HepG2 (cell line): ENCODE results near the gene SLC13A3. TPM values are rescaled to one million over a fixed set of nuclear protein-coding genes. Genes with fewer than 3 reads are reported as not detected.
A peak's percentile ranks its signal among the peaks of the same experiment; 100 is the strongest.

Experiments used
- ATAC-seq: fragments of 200-7000 bp; cut with Tn5 transposase; 3 replicates; pipeline ENCODE4 v1.9.1; 2020; ENCODE audit warnings: mild to moderate bottlenecking, moderate library complexity
- BruUV-seq: library from RNA; stranded (reverse); fragments of 400-500 nt; replicated peaks from 2 replicates; lab custom pipeline; 2021; lab: Mats Ljungman, UMichigan
- CTCF ChIA-PET: fragments of 300-600 bp; formaldehyde crosslinking; extraction: SDS; loops from one replicate; lab custom pipeline; 2021; ENCODE audit warnings: low total read pairs, inconsistent platforms, low intra/inter-chr PET ratio; lab: Yijun Ruan, JAX
- POLR2A ChIA-PET: fragments of 350-600 bp; sonication (Branson Sonifier 250); formaldehyde crosslinking; loops from one replicate; lab custom pipeline; 2020; ENCODE audit warnings: antibody characterized with exemption, inconsistent platforms; lab: Yijun Ruan, JAX
- DNase-seq: peaks from one replicate; pipeline ENCODE4 v3.0.0-alpha.2; 2015; ENCODE audit warnings: low spot score
- FAIRE-seq: peaks from 3 replicates; lab custom pipeline; 2011; peaks lifted over from hg19 to GRCh38; lab: Jason Lieb, UNC
- H2AFZ ChIP-seq: one replicate; pipeline ENCODE4 v1.6.1; 2011; ENCODE audit warnings: low read length, inconsistent platforms
- H3K27ac ChIP-seq: fragments of 300-600 bp; 3 replicates; pipeline ENCODE4 v1.8.0; 2011; ENCODE audit warnings: mixed run types, mild to moderate bottlenecking, mixed read lengths, low read length, inconsistent platforms; ENCODE audit not compliant: insufficient read depth; ENCODE audit errors: extremely low read length
- H3K27me3 ChIP-seq, 2 experiments: fragments of 200-600 bp in 1 of 2; 2 replicates in 1 of 2; 3 replicates in 1 of 2; pipeline versions ENCODE4 v1.6.0 to v1.8.0; 2011; ENCODE audit warnings: low read length in 2 of 2, mild to moderate bottlenecking in 2 of 2, moderate library complexity in 2 of 2, inconsistent platforms in 1 of 2; ENCODE audit not compliant: insufficient read depth in 2 of 2, control insufficient read depth in 1 of 2
- H3K36me3 ChIP-seq, 2 experiments: fragments of 200-600 bp in 1 of 2; replicated peaks in 1 of 2; 2 replicates in 1 of 2; 3 replicates in 1 of 2; pipeline versions ENCODE4 v1.5.1 to v1.8.0; 2011; ENCODE audit warnings: low read length in 2 of 2, inconsistent platforms in 1 of 2; ENCODE audit not compliant: insufficient read depth in 2 of 2, control insufficient read depth in 1 of 2
- H3K4me1 ChIP-seq: 2 replicates; pipeline ENCODE4 v1.5.1; 2012; ENCODE audit warnings: low read length, inconsistent platforms; ENCODE audit not compliant: insufficient read depth
- H3K4me2 ChIP-seq: 2 replicates; pipeline ENCODE4 v1.6.0; 2011; ENCODE audit warnings: low read depth, low read length, inconsistent platforms
- H3K4me3 ChIP-seq, 3 experiments: fragments of 200-600 bp in 1 of 3; sonication (generic), shearing (Covaris generic) in 1 of 3; replicated peaks in 1 of 3; 2 replicates each; pipeline ENCODE4 v1.5.1; 2011 to 2016; ENCODE audit warnings: low read length in 3 of 3, inconsistent platforms in 2 of 3, low read depth in 2 of 3, mild to moderate bottlenecking in 2 of 3, control low read depth in 1 of 3, mixed read lengths in 1 of 3; ENCODE audit not compliant: insufficient read depth in 1 of 3
- H3K79me2 ChIP-seq: one replicate; pipeline ENCODE4 v1.6.1; 2011; ENCODE audit warnings: low read length, inconsistent platforms; ENCODE audit not compliant: insufficient read depth
- H3K9ac ChIP-seq: 2 replicates; pipeline ENCODE4 v1.6.0; 2011; ENCODE audit warnings: mild to moderate bottlenecking, low read depth, low read length, inconsistent platforms; ENCODE audit not compliant: insufficient read depth
- H3K9me3 ChIP-seq: 2 replicates; pipeline ENCODE4 v1.5.1; 2012; ENCODE audit warnings: mild to moderate bottlenecking, low read length
- H4K20me1 ChIP-seq: 2 replicates; pipeline ENCODE4 v1.6.0; 2011; ENCODE audit warnings: inconsistent platforms, mild to moderate bottlenecking, low read length, moderate library complexity; ENCODE audit not compliant: insufficient read depth
- AGO2 ChIP-seq: fragments of 200-400 bp; formaldehyde crosslinking; optimal IDR thresholded peaks from 2 replicates; pipeline ENCODE3; 2017; ENCODE audit warnings: mild to moderate bottlenecking, low read depth, low read length, moderate library complexity
- DPF2 ChIP-seq: sonication (generic); formaldehyde crosslinking; IDR thresholded peaks from 2 replicates; pipeline ENCODE4 v1.4.0; 2020; ENCODE audit warnings: mild to moderate bottlenecking, low read depth, missing genetic modification reagents, borderline replicate concordance
- FOXO4 ChIP-seq: sonication (generic); formaldehyde crosslinking; conservative IDR thresholded peaks from 2 replicates; pipeline ENCODE4 v1.8.1; 2023; ENCODE audit warnings: missing genetic modification reagents
- HMGXB4 ChIP-seq, 2 experiments: sonication (generic) in 1 of 2; formaldehyde crosslinking in 1 of 2; IDR thresholded peaks; 2 replicates each; pipeline versions ENCODE4 v1.4.0 to v1.6.1; 2018 to 2020; ENCODE audit warnings: missing genetic modification reagents in 2 of 2, borderline replicate concordance in 1 of 2, low read depth in 1 of 2, mild to moderate bottlenecking in 1 of 2, missing biosample characterization in 1 of 2
- MEIS1 ChIP-seq: sonication (generic); formaldehyde crosslinking; IDR thresholded peaks from 2 replicates; pipeline ENCODE4 v1.9.0; 2021; ENCODE audit warnings: mild to moderate bottlenecking, missing genetic modification reagents, moderate library complexity, borderline replicate concordance
- PRMT3 ChIP-seq: sonication (generic); formaldehyde crosslinking; IDR thresholded peaks from 2 replicates; pipeline ENCODE4 v1.8.1; 2022; ENCODE audit warnings: low read depth, mild to moderate bottlenecking, moderate library complexity, missing genetic modification reagents, borderline replicate concordance
- SMAD3 ChIP-seq: sonication (generic); formaldehyde crosslinking; IDR thresholded peaks from 2 replicates; pipeline ENCODE4 v1.4.0; 2020; ENCODE audit warnings: missing genetic modification reagents
- ZNF383 ChIP-seq: sonication (generic); formaldehyde crosslinking; IDR thresholded peaks from 2 replicates; pipeline ENCODE4 v1.4.0; 2020; ENCODE audit warnings: missing genetic modification reagents, mild to moderate bottlenecking, borderline replicate concordance
- ZNF674 ChIP-seq: sonication (generic); formaldehyde crosslinking; IDR thresholded peaks from 2 replicates; pipeline ENCODE4 v1.5.0; 2020; ENCODE audit warnings: low read depth, mild to moderate bottlenecking, missing genetic modification reagents
- ZNF687 ChIP-seq: sonication (generic); formaldehyde crosslinking; IDR thresholded peaks from 2 replicates; pipeline ENCODE4 v1.5.1; 2020; ENCODE audit warnings: mild to moderate bottlenecking, missing genetic modification reagents, moderate library complexity
- ZNF740 ChIP-seq: sonication (generic); formaldehyde crosslinking; IDR thresholded peaks from 2 replicates; pipeline ENCODE4 v1.4.0; 2020; ENCODE audit warnings: missing genetic modification reagents
- ZNF891 ChIP-seq: sonication (generic); formaldehyde crosslinking; IDR thresholded peaks from 2 replicates; pipeline ENCODE4 v1.5.0; 2020; ENCODE audit warnings: mild to moderate bottlenecking, missing genetic modification reagents
- WGBS: methylation state at CpG from one replicate; pipeline ENCODE4 v1.1.6; 2017; ENCODE audit warnings: low lambda C conversion rate; 5-methylcytosine and 5-hydroxymethylcytosine counted together
- in situ Hi-C: cut with HindIII; loops from 2 replicates; pipeline ENCODE4 v1.10.0; 2017; ENCODE audit warnings: low pct_unique_long_range_greater_than_20kb; ENCODE audit not compliant: extremely low pct_ligation_motif_present
- intact Hi-C: fragments of 100-400 bp; cut with micrococcal nuclease; formaldehyde crosslinking; loops from one replicate; pipeline ENCODE4 v1.10.0; 2022; ENCODE audit not compliant: unreplicated experiment
- polyA plus RNA-seq, 8 experiments: library from polyadenylated mRNA; depleted of rRNA in 3 of 8; stranded (reverse) in 7 of 8; unstranded in 1 of 8; fragments of >200 nt; fragmentation: Illumina TruSeq in 4 of 8; extraction: Trizol in 4 of 8; gene quantifications; 2 replicates each; pipeline versions ENCODE4 v1.2.1 to v1.2.3, GENCODE V29; 2011 to 2016; ENCODE audit warnings: low read depth in 4 of 8, missing spikeins in 1 of 8, mixed read lengths in 1 of 8; ENCODE audit not compliant: insufficient read depth in 1 of 8
- total RNA-seq, 5 experiments: library from RNA; depleted of rRNA; stranded (reverse); fragments of >200 nt; fragmentation: Illumina TruSeq; extraction: Trizol; gene quantifications; 2 replicates each; pipeline ENCODE4 v1.2.3, GENCODE V29; 2016; ENCODE audit warnings: low read depth in 1 of 5
- TF ChIP-seq, protein P1 (sequence below): sonication (generic); formaldehyde crosslinking; IDR thresholded peaks from 2 replicates; pipeline ENCODE4 v1.4.0; 2020; ENCODE audit warnings: mild to moderate bottlenecking, missing genetic modification reagents, borderline replicate concordance

The SLC13A3 gene
- total and polyA plus RNA-seq, 2 of the 13 experiments (the other 11 are each of a cell fraction or from before 2014, with no cell fraction given) = 66.5 to 76.0 TPM

- TF ChIP-seq, protein P1, sequence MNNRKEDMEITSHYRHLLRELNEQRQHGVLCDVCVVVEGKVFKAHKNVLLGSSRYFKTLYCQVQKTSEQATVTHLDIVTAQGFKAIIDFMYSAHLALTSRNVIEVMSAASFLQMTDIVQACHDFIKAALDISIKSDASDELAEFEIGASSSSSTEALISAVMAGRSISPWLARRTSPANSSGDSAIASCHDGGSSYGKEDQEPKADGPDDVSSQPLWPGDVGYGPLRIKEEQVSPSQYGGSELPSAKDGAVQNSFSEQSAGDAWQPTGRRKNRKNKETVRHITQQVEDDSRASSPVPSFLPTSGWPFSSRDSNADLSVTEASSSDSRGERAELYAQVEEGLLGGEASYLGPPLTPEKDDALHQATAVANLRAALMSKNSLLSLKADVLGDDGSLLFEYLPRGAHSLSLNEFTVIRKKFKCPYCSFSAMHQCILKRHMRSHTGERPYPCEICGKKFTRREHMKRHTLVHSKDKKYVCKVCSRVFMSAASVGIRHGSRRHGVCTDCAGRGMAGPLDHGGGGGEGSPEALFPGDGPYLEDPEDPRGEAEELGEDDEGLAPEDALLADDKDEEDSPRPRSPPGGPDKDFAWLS = no peak
- TF ChIP-seq ZNF383 (no peak), ZNF740 (CRISPR knock-in tag) (no peak), DPF2 (CRISPR knock-in tag) (no peak), SMAD3 (no peak), FOXO4 (CRISPR knock-in tag) (no peak)
Observed at GRCh38 chr20:46572790-46573189, 78.5 kb downstream of the SLC13A3 start (continued).

DNA sequence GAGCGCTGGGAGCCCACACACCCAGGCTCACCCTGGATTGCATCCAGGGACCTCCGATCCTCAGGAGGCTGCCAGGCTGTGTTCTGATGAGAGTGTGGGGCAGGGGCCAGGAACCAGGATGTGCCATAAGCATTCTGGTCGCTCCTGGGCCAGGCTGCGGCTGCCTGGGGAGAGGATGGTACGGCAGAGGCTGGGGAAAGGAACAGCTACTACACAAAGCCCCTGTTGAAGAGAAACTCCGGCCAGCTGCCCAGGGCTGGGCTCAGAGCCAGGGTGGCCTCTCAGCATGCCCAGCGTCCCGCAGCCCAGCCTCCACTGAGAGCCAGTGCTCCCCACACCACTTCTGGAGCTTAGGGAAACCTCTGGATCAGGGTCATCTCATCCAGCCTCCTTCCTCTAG, 79.1 kb downstream of the SLC13A3 start:
- Histone ChIP-seq H4K20me1 (no peaks in the 10 kb centered on the region), H3K79me2 (no peaks in the 10 kb centered on the region), H3K9ac (no peak overlapping the region), H3K4me2 (no peak overlapping the region), H3K27ac (no peak overlapping the region), H3K4me1 (peaks cover 15% of the 10 kb centered on the region), H3K9me3 (no peaks in the 10 kb centered on the region), H3K36me3 (peaks cover 11 to 20% of the 10 kb centered on the region in 2 experiments; a peak in 4 of 5 replicates), H2AFZ (no peak overlapping the region), H3K27me3 (no peaks in the 10 kb centered on the region), H3K4me3 (no peak overlapping the region)
- WGBS = 90% methylated on average over 7 of the region's 8 CpGs
- POLR2A ChIA-PET = no interaction called here
- in situ Hi-C loops (no loop called here), intact Hi-C loops (no loop called here)
- BruUV-seq = no TSS peak
- no peak for FAIRE-seq
- CTCF ChIA-PET = no interaction called here
- no peak for ATAC-seq
- peak; percentile 28; the same call in 1 of the 2 replicates for TF ChIP-seq ZNF687
- no peak for TF ChIP-seq MEIS1 (CRISPR knock-in tag)
- TF ChIP-seq ZNF891 = 0 out of 2 replicates have a peak, but pooled peaks have one; percentile 17
- TF ChIP-seq AGO2 = peak; percentile 63
- 0 out of 4 replicates have a peak, but pooled peaks of 1 of the 2 experiments have one; percentile 21 for TF ChIP-seq HMGXB4 (CRISPR knock-in tag; IDR thresholded peaks at IDR 0.05; ENCODE audit: borderline replicate concordance in 1 of 2, low read depth in 1 of 2)
- no peak for TF ChIP-seq PRMT3 (CRISPR knock-in tag)
- TF ChIP-seq ZNF674 = no peak
- DNase-seq = no peak
